A549 (cell line): ENCODE results near the gene SYT6.

Experiments used
- POLR2A ChIP-seq: IDR thresholded peaks from 2 replicates; pipeline ENCODE4 v1.6.1; 2012; ENCODE audit warnings: mild to moderate bottlenecking, low read length
- RAD21 ChIP-seq, 2 experiments: fragments of >200 bp in 1 of 2; sonication (Bioruptor Twin) in 1 of 2; formaldehyde crosslinking in 1 of 2; IDR thresholded peaks in 1 of 2; conservative IDR thresholded peaks in 1 of 2; 2 replicates in 1 of 2; 3 replicates in 1 of 2; pipeline ENCODE4 v1.6.1; 2012 to 2018; ENCODE audit warnings: inconsistent platforms in 1 of 2
- TF ChIP-seq, protein P1 (sequence below): fragments of >200 bp; sonication (Bioruptor Twin); formaldehyde crosslinking; IDR thresholded peaks from 3 replicates; pipeline ENCODE4 v1.5.1; 2016

DNA sequence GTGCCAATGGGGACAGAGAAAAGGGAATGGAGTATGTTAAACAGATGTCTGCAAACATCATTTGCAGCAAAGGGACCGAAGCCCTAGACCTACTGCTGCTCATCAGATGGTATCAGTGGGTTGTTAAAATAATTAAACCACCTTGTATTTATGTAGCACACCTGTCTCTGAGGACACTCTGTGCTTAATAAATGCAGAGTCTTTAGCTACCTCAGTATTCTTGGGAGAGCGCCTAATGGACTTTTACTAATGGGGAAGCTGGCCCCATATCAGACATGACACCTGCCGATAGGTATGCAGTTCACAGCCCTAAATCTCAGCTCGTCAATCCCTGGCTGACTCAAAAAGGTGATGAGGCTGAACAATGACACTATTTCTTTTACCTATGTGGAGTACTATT is 54.4 kb downstream of the SYT6 start:
- TF ChIP-seq POLR2A: no peak
- TF ChIP-seq, protein P1, sequence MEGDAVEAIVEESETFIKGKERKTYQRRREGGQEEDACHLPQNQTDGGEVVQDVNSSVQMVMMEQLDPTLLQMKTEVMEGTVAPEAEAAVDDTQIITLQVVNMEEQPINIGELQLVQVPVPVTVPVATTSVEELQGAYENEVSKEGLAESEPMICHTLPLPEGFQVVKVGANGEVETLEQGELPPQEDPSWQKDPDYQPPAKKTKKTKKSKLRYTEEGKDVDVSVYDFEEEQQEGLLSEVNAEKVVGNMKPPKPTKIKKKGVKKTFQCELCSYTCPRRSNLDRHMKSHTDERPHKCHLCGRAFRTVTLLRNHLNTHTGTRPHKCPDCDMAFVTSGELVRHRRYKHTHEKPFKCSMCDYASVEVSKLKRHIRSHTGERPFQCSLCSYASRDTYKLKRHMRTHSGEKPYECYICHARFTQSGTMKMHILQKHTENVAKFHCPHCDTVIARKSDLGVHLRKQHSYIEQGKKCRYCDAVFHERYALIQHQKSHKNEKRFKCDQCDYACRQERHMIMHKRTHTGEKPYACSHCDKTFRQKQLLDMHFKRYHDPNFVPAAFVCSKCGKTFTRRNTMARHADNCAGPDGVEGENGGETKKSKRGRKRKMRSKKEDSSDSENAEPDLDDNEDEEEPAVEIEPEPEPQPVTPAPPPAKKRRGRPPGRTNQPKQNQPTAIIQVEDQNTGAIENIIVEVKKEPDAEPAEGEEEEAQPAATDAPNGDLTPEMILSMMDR: no peak
- no peak for TF ChIP-seq RAD21 (conservative IDR thresholded peaks at IDR 0.05 in 1 of 2, IDR thresholded peaks at IDR 0.05 in 1 of 2)
